Vagina (tissue), 2 donors: ENCODE data around the gene TRAPPC1. TPM values are rescaled to one million over a fixed set of nuclear protein-coding genes. Genes with fewer than 3 reads are reported as not detected.

Experiments
- DNase-seq, 2 donors: peaks; one replicate each; pipeline ENCODE4 v3.0.0-alpha.2; 2017; ENCODE audit errors: extremely low spot score in 2 of 2
- H3K27ac ChIP-seq: fragments of 200-600 bp; sonication (generic); one replicate; pipeline ENCODE4 v1.5.1; 2019
- H3K27me3 ChIP-seq: fragments of 200-600 bp; sonication (generic); one replicate; pipeline ENCODE4 v1.5.1; 2019
- H3K36me3 ChIP-seq, 2 donors: fragments of 200-600 bp; sonication (generic); one replicate each; pipeline ENCODE4 v1.5.1; 2017 to 2019
- H3K4me1 ChIP-seq: fragments of 200-600 bp; sonication (generic); one replicate; pipeline ENCODE4 v1.5.1; 2019
- H3K4me3 ChIP-seq, 2 donors: fragments of 200-600 bp; sonication (generic); 1 replicate in 1 of 2; 2 replicates in 1 of 2; pipeline ENCODE4 v1.5.1; 2016 to 2019
- H3K9me3 ChIP-seq: fragments of 200-600 bp; sonication (generic); one replicate; pipeline ENCODE4 v1.5.1; 2019
- POLR2A ChIP-seq, 2 donors: fragments of 450-650 bp; IDR thresholded peaks; one replicate each; pipeline ENCODE4 v1.6.1; 2017; ENCODE audit warnings: antibody characterized with exemption in 2 of 2, mild to moderate bottlenecking in 2 of 2, moderate library complexity in 2 of 2
- POLR2AphosphoS5 ChIP-seq, 2 donors: sonication (generic); formaldehyde crosslinking; IDR thresholded peaks; one replicate each; pipeline ENCODE4 v1.9.0; 2017; ENCODE audit warnings: antibody characterized with exemption in 2 of 2, mild to moderate bottlenecking in 2 of 2, low read depth in 1 of 2; ENCODE audit not compliant: insufficient read depth in 1 of 2
- intact Hi-C: fragments of 100-400 bp; cut with DNase I; formaldehyde crosslinking; loops from one replicate; pipeline ENCODE4 v1.15.1; 2023
- total RNA-seq: library from RNA; depleted of rRNA; stranded (reverse); fragments of >200 nt; gene quantifications from one replicate; pipeline ENCODE4 v1.2.3, GENCODE V29; 2016
- TF ChIP-seq, protein P1 (sequence below), 3 experiments: fragments of 450-650 bp in 2 of 3; fragments of 200-600 bp in 1 of 3; sonication (generic) in 1 of 3; IDR thresholded peaks; one replicate each; pipeline ENCODE4 v1.5.1; 2017 to 2019; ENCODE audit warnings: antibody characterized with exemption in 3 of 3, mild to moderate bottlenecking in 2 of 3, moderate library complexity in 2 of 3

The TRAPPC1 gene
- total RNA-seq, 1 donor from 2014 or later = 74.4 TPM

DNA sequence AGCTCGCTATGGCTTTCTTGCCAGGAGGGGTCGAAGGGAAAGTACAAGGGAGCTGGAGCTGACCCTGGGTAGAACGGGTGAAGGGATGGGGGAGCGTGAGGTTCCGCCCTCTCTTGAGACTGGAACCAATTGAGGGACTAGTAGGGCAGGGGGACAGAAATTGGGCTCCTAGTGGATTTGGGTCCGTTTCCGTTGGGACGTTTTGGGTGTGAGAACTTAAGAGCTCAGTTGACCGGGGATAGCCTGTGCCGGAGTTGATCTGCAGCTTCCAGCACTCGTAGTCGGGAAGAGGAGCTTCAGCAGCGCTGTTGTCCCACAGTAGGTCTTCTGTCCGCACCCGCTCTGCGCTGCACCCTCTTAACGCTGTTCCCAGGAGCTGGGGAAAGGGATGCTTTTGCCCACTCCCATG lies 741 bp upstream of the TRAPPC1 start:
- peaks cover 0 to 14% of the 10 kb centered on the region in 2 donors for H3K36me3 ChIP-seq
- peak overlapping the region; percentile 71 to 88 for H3K4me3 ChIP-seq
- peak overlapping the region; percentile 89 for H3K27ac ChIP-seq
- peaks cover 46% of the 10 kb centered on the region for H3K4me1 ChIP-seq
- intact Hi-C loops = no loop called here
- no peaks in the 10 kb centered on the region for H3K27me3 ChIP-seq
- DNase-seq = no peak
- no peaks in the 10 kb centered on the region for H3K9me3 ChIP-seq
- TF ChIP-seq, protein P1, sequence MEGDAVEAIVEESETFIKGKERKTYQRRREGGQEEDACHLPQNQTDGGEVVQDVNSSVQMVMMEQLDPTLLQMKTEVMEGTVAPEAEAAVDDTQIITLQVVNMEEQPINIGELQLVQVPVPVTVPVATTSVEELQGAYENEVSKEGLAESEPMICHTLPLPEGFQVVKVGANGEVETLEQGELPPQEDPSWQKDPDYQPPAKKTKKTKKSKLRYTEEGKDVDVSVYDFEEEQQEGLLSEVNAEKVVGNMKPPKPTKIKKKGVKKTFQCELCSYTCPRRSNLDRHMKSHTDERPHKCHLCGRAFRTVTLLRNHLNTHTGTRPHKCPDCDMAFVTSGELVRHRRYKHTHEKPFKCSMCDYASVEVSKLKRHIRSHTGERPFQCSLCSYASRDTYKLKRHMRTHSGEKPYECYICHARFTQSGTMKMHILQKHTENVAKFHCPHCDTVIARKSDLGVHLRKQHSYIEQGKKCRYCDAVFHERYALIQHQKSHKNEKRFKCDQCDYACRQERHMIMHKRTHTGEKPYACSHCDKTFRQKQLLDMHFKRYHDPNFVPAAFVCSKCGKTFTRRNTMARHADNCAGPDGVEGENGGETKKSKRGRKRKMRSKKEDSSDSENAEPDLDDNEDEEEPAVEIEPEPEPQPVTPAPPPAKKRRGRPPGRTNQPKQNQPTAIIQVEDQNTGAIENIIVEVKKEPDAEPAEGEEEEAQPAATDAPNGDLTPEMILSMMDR (IDR thresholded peaks at IDR 0.05) = no peak
- TF ChIP-seq POLR2AphosphoS5 (IDR thresholded peaks at IDR 0.05; ENCODE audit: insufficient read depth in 1 of 2, low read depth in 1 of 2) = no peak
- TF ChIP-seq POLR2A (IDR thresholded peaks at IDR 0.05) = no peak

DNA sequence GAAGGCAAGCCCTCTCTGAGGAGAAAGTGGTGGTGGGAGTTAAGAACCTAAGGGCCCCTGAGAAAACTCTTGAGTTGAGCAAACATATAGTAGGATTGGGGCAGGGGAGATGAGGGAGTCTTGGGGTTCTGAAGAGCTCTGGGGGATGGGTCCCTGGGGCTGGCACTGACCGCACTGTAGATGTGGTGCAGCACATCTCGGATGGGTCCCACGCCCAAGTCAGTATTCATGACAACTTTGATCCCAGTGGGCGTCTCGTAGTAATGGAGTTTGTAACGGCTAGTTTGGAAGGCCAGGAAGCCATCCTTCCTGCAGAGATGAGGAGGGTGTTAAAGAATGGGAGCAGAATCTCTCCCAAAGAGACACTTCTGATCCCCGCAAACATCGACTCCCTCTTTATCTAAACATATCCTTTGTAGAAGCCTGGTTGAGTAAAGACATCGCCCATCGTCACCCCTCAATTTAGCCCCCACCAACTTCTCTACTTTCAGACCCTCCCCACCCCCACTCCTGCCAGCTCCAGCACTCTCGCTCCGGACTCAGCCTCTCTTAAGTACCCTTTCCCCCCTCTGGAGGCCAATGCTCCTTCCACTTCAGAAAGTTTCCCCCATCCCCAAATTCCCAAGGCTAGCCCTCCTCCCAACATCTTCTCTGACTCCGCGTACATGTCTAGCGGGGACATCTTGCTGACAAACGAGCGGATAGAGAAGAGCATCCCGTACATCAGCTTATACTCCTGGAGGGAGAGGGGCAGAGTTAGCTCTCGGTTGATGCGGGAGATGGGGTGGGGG lies 710 bp downstream of the TRAPPC1 start:
- Histone ChIP-seq H3K4me3 (peak overlapping the region; percentile 71 to 88), H3K27ac (peak overlapping the region; percentile 89), H3K27me3 (no peaks in the 10 kb centered on the region), H3K36me3 (no peaks in the 10 kb centered on the region), H3K9me3 (no peaks in the 10 kb centered on the region), H3K4me1 (peaks cover 46% of the 10 kb centered on the region)
- intact Hi-C loops = no loop called here
- TF ChIP-seq POLR2AphosphoS5 (IDR thresholded peaks at IDR 0.05; ENCODE audit: insufficient read depth in 1 of 2, low read depth in 1 of 2) = no peak
- TF ChIP-seq, protein P1 (IDR thresholded peaks at IDR 0.05) = no peak
- no peak for TF ChIP-seq POLR2A (IDR thresholded peaks at IDR 0.05)
- no peak for DNase-seq

DNA sequence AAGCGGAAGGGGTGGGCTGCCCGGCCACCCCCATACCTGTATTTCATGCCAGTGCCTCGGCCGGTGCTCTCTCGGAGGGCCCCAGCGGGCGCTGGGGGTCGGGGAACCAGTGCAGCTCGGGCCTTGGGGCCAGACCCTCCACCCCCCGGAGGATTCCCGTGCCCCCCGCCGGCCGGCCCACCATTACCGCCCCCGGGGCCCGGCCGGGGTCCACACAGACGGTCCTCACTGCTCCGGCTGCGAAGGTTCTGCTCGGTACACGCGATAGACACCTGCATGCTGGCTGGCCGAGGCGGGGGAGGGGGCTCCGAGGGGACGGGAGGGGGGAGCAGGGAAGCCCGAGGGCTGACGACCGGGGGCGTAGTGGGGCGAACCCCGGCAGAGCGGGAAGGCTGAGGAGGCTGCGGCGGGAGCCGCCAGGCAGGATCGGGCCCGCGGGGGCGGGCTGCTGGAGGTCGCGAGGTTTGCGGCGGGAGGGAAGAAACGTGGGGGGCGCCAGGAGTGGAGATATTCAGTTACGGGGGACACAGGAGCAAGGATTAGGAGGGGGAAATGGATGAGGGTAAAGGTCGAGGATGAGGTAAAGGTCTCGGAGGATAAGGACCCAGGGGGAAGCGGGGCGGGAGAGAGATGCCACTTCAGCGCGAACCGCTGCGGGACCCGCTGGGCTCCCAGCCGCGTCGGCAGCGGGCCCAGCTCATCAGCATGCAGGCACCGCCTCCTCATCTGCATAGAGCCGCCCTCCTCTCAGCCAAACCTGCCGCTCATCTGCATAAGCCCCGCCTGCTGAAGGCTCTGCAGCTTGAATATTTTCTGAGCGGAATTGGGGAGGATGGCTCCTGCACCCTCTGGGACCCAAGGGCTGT lies 2.4 kb downstream of the TRAPPC1 start, which contains the start of gene KCNAB3:
Gene KCNAB3, minus strand, starts transcription at position 699 of the 866 bp plus-strand sequence. Its CDS starts 421 bp downstream, at position 278.
- Histone ChIP-seq H3K9me3 (no peaks in the 10 kb centered on the region), H3K36me3 (no peaks in the 10 kb centered on the region), H3K27me3 (no peaks in the 10 kb centered on the region), H3K27ac (no peak within 1 kb of the TSS), H3K4me3 (peak within 1 kb of the TSS in 1 of 2 donors; percentile 24), H3K4me1 (peaks cover 44% of the 10 kb centered on the region)
- DNase-seq = no peak
- TF ChIP-seq, protein P1 (IDR thresholded peaks at IDR 0.05) = no peak
- no peak for TF ChIP-seq POLR2AphosphoS5 (IDR thresholded peaks at IDR 0.05; ENCODE audit: insufficient read depth in 1 of 2, low read depth in 1 of 2)
- no peak for TF ChIP-seq POLR2A (IDR thresholded peaks at IDR 0.05)
- intact Hi-C loops = no loop called here

DNA sequence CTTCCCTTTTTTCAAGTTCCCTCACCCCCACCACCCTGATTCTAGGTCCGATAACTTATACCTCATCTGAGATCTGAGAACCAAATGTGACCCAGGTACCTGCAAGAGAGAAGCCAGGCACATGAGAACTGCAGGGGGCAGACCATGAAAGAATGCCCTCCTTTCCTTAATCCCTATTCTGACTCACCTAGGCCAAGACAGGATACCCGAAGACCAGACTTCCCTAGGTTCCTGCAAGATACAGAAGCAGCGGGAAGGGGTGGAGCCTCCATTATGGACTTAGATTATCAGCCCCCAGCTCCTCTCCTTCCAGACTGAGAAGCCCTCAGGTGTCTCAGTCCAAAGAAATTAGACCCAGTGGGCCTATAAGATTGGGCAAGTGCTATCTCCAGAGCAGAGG lies 4.2 kb downstream of the TRAPPC1 start:
- Histone ChIP-seq H3K4me1 (peaks cover 34% of the 10 kb centered on the region), H3K27ac (no peak overlapping the region), H3K27me3 (no peaks in the 10 kb centered on the region), H3K36me3 (no peaks in the 10 kb centered on the region), H3K9me3 (no peaks in the 10 kb centered on the region), H3K4me3 (no peak overlapping the region)
- no peak for DNase-seq
- intact Hi-C loops = no loop called here
- TF ChIP-seq POLR2A (IDR thresholded peaks at IDR 0.05) (no peak), POLR2AphosphoS5 (IDR thresholded peaks at IDR 0.05; ENCODE audit: insufficient read depth in 1 of 2, low read depth in 1 of 2) (no peak)
- TF ChIP-seq, protein P1 (IDR thresholded peaks at IDR 0.05) = no peak
